ENCODE results near the gene IL1RN.

IL1RN gene

DNA sequence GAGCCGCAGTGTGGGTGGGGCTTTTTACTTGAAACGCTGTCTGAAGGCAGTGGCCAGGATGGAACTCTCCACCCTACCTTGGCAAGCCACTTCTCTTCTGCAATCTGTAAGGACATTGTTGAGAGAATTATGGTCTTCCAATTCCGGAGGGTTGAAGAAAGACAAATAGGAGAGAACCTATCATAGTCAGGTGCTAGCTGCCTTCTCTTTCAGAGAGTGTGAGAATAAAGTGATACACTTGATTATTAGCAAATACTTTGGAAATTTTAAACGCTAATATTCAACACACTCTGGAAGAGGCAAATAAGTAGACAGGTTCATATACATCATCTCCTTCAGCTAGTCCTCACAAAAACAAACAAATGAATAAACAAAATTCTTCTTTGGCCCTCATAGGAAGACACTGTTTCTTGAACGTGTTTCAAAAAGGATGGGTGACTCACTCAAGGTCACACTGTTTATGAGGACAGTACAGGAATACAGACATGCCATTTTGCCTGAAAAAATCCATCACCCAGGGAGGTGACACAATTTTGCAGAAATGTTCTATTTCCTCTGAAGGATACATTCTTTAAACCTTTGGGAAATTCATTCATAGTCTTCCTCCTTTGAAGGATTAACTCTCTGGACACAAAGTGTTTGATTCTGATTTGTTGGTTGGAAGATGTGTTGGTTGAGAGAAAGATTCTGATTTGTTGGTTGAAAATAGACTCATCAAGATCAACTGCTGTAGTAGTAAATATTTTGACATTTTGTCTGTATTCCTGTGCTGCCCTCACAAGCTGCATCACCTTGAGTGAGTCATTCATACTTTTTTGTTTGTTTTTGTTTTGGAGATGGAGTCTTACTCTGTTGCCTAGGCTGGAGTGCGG lies 2.2 kb upstream of the IL1RN start:
- TF ChIP-seq, protein P1, sequence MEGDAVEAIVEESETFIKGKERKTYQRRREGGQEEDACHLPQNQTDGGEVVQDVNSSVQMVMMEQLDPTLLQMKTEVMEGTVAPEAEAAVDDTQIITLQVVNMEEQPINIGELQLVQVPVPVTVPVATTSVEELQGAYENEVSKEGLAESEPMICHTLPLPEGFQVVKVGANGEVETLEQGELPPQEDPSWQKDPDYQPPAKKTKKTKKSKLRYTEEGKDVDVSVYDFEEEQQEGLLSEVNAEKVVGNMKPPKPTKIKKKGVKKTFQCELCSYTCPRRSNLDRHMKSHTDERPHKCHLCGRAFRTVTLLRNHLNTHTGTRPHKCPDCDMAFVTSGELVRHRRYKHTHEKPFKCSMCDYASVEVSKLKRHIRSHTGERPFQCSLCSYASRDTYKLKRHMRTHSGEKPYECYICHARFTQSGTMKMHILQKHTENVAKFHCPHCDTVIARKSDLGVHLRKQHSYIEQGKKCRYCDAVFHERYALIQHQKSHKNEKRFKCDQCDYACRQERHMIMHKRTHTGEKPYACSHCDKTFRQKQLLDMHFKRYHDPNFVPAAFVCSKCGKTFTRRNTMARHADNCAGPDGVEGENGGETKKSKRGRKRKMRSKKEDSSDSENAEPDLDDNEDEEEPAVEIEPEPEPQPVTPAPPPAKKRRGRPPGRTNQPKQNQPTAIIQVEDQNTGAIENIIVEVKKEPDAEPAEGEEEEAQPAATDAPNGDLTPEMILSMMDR (IDR thresholded peaks at IDR 0.05; ENCODE audit: extremely low read depth, insufficient read depth, missing control alignments) = no peak
- DNase-seq (ENCODE audit: low spot score) = no peak
- in situ Hi-C loops (cut with MboI; ENCODE audit: low pct_unique_long_range_greater_than_20kb, low sequenced_read_pairs, unreplicated experiment) = no loop called here

DNA sequence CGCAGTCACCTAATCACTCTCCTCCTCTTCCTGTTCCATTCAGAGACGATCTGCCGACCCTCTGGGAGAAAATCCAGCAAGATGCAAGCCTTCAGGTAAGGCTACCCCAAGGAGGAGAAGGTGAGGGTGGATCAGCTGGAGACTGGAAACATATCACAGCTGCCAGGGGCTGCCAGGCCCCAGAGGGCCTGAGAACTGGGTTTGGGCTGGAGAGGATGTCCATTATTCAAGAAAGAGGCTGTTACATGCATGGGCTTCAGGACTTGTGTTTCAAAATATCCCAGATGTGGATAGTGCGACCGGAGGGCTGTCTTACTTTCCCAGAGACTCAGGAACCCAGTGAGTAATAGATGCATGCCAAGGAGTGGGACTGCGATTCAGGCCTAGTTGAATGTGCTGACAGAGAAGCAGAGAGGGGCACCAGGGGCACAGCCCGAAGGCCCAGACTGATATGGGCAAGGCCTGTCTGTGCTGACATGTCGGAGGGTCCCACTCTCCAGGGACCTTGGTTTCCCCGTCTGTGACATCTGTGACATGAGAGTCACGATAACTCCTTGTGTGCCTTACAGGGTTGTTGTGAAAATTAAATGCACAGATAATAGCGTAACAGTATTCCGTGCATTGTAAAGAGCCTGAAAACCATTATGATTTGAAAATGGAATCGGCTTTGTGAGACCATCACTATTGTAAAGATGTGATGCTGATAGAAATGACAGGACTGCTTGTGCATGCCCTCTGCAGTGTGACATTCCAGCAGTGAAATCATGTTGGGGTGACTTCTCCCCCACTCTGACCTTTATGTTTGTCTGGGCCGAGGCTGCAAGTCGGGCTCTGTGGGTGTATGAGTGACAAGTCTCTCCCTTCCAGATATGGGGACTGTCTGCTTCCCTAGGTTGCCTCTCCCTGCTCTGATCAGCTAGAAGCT lies 510 bp downstream of the IL1RN start:
- DNase-seq (ENCODE audit: low spot score) = no peak
- TF ChIP-seq, protein P1 (IDR thresholded peaks at IDR 0.05; ENCODE audit: extremely low read depth, insufficient read depth, missing control alignments) = no peak
- in situ Hi-C loops (cut with MboI; ENCODE audit: low pct_unique_long_range_greater_than_20kb, low sequenced_read_pairs, unreplicated experiment) = no loop called here

DNA sequence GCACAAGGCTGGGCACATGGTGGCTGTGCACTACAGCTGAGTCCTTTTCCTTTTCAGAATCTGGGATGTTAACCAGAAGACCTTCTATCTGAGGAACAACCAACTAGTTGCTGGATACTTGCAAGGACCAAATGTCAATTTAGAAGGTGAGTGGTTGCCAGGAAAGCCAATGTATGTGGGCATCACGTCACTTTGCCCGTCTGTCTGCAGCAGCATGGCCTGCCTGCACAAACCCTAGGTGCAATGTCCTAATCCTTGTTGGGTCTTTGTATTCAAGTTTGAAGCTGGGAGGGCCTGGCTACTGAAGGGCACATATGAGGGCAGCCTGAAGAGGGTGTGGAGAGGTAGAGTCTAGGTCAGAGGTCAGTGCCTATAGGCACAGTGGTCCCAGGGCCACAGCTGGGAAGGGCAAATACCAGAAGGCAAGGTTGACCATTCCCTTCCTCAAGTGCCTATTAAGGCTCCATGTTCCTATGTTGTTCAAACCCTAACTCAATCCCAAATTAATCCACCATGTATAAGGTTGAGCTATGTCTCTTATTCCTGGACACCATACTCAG lies 2.2 kb downstream of the IL1RN start:
- in situ Hi-C loops (cut with MboI; ENCODE audit: low pct_unique_long_range_greater_than_20kb, low sequenced_read_pairs, unreplicated experiment) = loop anchor here (10.0 kb wide), 1 partner anchor 245 kb away; no protein-coding TSS in a partner anchor
- DNase-seq (ENCODE audit: low spot score) = no peak
- TF ChIP-seq, protein P1 (IDR thresholded peaks at IDR 0.05; ENCODE audit: extremely low read depth, insufficient read depth, missing control alignments) = no peak

DNA sequence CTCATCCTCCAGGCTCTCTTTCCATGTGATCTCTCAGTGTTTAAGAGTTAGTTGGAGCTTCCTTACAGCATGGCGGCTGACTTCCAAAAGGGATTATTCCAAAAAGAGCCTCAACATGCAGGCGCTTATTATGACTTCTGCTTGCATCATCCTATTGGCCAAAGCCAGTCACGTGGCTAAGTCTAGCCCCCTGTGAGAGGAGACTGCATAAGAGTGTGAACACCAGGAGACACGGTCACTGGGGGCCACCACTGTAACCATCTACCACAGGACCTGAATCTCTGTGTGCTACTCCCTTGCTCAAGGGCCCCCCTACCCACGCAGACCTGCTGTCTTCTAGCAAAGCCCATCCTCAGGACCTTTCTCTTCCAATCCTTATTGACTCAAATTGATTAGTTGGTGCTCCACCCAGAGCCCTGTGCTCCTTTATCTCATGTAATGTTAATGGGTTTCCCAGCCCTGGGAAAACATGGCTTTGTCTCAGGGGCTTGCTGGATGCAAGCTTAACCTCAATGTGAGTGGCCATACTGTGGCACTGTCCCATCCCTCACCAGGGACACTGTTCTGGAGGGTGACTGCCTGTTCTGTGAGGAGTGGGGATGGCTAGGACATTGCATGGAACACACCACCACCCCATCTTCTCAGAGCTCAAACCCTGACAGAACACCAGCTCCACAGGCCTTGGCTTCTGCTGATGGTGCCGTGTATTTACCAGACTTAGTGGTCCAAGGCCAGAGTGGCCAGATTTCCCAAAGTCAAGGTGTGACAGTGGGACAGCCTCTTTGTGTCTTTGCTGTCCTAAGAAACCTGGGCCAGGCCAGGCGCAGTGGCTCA lies 4.2 kb downstream of the IL1RN start:
- in situ Hi-C loops (cut with MboI; ENCODE audit: low pct_unique_long_range_greater_than_20kb, low sequenced_read_pairs, unreplicated experiment) = loop anchor here (10.0 kb wide), 1 partner anchor 243 kb away; no protein-coding TSS in a partner anchor
- no peak for DNase-seq (ENCODE audit: low spot score)
- TF ChIP-seq, protein P1 (IDR thresholded peaks at IDR 0.05; ENCODE audit: extremely low read depth, insufficient read depth, missing control alignments) = no peak

DNA sequence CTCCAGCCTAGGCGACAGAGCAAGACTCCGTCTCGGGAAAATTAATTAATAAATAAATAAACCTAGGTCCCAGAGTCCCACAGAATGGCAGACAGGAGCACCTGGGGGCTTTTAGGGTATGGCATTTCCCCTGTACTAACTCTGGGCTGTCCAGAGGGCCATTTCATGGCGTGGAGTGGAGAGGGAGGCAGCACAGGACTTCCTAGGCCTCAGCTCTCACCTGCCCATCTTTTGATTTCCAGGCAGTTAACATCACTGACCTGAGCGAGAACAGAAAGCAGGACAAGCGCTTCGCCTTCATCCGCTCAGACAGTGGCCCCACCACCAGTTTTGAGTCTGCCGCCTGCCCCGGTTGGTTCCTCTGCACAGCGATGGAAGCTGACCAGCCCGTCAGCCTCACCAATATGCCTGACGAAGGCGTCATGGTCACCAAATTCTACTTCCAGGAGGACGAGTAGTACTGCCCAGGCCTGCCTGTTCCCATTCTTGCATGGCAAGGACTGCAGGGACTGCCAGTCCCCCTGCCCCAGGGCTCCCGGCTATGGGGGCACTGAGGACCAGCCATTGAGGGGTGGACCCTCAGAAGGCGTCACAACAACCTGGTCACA lies 5.1 kb downstream of the IL1RN start:
- in situ Hi-C loops (cut with MboI; ENCODE audit: low pct_unique_long_range_greater_than_20kb, low sequenced_read_pairs, unreplicated experiment) = loop anchor here (10.0 kb wide), 1 partner anchor 242 kb away; no protein-coding TSS in a partner anchor
- no peak for DNase-seq (ENCODE audit: low spot score)
- TF ChIP-seq, protein P1 (IDR thresholded peaks at IDR 0.05; ENCODE audit: extremely low read depth, insufficient read depth, missing control alignments) = no peak

All from GM13977 (cell line).